HS-5 (cell line): Measurements from ENCODE around the gene FARS2.
"Not testable (repeated sequence)": the region's sequence is repeated elsewhere in the genome, so short reads cannot be mapped to it uniquely, and the experiment has no call there.

Experiments used
- DNase-seq: peaks from one replicate; pipeline ENCODE4 v3.0.0-alpha.2; 2012; ENCODE audit warnings: low read depth

The FARS2 gene

DNA sequence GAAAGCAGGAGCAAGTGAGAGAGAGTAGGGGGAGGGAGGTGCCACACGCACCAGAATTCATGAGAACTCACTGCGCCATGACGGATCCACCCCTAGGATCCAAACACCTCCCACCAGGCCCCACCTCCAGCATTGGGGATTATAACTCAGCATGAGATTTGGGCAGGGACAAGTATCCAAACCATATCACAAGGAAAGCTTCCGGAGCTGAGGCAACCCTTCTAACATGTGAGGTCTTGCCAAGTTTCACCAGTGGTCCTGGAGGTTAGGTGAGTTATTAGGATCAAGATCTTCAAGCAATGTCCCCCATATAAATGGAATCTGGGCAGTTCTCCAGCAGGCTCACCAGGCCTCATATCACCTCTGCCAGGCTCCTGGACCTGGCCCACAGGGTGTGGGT is 437.0 kb downstream of the FARS2 start:
- DNase-seq: no peak

DNA sequence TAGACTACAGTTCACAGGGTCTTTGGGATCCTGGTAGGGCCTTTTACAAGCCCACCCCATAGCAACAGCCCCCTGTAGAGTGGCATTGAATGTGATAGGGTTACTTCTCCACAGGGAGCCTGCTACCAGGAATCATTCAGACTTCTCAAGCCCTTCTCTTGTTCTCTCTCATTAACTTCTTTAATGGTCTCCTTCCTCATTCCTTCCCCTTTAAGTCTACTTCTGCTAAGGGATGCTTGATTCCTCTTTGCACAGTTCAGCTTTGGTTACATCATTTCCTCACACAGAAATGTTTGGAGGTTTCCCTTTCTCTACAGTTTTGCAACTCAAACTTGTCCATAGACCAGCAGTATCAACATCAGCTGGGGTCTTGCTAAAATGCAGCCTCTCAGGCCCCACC is 437.8 kb downstream of the FARS2 start:
- DNase-seq: not testable (repeated sequence)

DNA sequence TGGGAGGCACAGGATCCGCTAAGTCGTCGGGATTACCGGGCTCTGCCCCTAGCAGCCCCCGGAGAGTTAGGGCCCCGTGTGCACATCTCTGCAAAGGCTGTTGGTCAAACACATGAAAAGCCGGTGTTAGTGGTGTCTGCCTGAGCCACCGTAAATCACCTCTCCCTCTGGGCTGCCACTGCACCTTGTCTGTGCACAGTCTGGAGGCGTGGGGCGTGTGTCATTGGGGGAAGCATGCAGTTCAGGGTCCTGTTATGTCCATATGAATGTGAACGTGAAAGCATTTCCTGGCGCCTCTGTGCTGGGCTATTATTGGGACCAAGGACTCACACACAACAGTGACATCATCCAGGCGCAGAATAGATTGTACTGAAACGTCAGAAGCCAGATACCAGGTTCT is 439.9 kb downstream of the FARS2 start:
- no peak for DNase-seq

DNA sequence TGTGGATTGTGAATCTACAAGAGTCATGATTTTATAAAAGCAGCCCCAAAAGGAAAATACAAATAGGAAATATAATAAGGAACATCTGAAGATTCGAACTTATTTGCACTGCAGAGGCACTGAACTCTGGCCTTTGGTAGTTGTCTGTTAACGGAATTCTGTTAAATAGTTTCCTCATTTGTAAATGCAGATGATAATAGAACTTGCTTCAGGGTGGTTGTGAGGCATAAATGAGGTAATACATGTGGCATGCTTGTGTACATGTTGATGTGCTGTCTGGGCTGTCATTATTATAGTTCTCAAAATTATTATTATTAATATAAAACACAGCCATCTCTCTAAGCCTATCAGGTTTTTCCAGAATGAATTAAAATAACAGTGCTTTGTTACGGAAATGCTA is 443.4 kb downstream of the FARS2 start:
- no peak for DNase-seq

DNA sequence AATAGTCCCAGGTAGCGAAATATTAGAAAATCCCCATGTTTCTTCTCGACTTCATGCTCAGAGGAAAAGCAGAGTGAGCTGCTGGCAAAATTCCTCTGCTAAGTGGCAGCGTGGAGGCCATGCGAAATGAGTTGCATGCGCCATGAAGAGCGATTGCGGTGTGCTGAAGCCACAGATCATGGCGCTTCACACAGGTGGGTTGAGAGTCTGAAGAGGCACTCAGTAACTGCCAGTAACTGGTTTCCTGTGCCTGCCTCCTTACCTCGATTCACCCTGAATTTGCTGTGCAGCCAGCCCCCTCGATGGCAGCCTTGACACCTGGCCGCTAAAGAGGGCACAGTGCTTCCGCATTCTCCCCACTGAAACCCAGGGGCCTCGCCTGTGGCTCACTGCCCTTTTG is 443.9 kb downstream of the FARS2 start:
- no peak for DNase-seq

DNA sequence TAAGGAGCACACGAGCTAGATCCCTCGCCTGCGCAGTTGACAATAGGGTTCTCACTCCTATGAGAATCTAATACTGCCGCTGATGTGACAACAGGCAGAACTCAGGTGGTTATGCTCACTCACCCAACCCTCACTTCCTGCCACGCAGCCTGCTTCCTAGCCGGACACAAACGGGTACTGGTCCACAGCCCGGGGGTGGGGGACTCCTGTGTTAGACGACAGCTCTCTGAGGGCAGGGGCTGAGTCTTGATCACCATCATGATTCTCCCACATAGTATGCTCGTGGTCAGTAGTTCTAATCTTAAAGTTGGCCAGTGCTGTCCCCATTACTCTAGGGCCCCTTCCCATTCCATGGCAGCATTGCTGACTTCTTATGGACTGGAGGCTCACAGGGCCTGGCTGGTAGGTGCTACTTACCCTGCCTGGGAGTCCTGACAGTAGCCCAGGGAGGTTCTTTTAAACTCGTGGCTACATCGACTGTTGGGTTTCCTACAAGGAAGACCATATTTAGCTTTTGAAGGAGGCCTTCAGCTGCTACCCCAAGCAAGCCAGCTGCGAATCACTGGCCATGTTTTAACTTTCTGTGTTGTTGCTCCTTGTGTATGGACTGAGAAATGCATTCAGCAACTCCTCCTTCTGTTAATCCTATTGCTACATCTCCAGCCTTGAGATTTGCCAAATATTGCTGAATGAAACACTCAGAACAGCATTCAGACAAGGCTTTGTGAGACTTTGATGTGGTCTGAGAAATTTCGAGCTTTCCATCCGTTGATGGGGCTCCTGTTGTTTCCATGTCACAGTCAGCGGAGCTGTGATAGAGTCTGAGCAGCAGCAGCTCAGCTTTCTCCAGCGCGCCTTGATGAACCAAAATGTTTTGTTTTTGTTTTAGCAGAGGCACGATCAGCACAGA is 445.1 kb downstream of the FARS2 start:
- no peak for DNase-seq

DNA sequence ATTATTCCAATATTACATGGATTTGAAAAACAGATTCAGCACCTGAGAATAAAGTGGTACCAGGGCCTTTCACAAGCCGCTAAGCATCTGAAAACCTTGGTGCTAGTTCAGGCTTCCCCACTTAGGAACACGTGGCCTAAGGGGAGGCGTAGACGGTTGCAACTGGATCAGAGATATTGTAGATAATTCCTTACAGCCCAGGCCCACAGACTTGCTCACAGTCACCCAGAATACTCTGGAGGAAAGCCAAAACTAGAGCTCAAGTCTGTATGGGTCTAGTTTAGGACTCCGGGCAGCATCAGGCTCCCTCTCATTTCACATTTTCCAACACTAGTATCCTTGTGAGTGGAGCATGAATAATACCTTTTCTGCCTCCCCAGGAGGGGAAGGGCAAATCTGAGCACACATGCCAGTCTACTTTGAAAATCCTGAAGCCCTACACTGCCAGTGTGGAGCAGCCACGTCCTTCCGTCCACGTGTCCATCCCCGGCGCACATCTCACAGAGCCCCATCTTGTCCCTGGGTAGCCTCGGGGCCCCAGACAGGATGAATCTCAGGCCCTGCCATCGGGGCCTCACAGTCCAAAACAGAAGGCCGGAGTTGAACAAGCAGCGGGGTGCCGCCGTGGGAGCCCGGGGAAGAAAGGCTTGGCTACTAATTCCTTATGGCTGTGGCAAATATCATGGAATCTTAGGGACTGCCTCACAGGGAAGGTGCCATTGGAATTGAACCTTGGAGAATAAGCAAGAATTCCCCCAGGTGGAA is 446.1 kb downstream of the FARS2 start:
- no peak for DNase-seq

DNA sequence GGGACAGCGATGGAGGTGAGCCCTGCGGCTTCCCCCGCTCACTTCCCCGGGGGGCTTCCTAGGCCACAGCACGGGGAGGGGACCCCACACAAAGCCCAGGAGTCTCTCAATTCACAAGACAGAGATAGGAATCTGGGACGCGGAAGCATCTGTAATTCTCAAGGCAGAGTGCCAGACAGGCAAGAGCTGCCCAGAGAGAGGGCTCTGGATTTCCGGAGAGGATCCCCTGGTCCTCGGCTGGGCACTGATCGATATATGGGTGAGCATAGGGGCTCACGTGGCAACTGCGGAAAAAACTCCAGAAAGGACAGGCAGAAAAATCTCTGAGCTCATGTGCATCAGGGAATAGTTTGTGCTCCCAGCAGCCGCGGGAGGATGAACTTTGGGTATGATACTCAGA is 449.2 kb downstream of the FARS2 start:
- DNase-seq: no peak

DNA sequence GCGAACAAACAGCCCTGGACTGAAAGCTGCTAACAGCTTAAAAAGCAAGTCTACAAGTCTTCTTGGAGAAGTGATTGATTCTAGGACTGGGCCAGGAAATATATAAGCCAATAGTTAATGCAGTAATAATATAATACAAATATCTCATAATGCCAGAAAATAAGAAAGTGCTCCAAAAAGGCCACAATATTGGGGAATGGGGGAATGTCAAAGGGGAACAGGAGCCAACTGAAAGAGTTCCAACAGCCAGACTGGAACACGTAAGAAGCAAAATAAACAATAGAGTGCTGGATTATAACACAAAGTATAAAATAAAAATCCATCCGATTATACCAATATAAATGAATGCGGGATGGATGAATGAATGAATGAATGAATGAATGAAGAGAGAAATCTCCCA is 449.6 kb downstream of the FARS2 start:
- DNase-seq: no peak

DNA sequence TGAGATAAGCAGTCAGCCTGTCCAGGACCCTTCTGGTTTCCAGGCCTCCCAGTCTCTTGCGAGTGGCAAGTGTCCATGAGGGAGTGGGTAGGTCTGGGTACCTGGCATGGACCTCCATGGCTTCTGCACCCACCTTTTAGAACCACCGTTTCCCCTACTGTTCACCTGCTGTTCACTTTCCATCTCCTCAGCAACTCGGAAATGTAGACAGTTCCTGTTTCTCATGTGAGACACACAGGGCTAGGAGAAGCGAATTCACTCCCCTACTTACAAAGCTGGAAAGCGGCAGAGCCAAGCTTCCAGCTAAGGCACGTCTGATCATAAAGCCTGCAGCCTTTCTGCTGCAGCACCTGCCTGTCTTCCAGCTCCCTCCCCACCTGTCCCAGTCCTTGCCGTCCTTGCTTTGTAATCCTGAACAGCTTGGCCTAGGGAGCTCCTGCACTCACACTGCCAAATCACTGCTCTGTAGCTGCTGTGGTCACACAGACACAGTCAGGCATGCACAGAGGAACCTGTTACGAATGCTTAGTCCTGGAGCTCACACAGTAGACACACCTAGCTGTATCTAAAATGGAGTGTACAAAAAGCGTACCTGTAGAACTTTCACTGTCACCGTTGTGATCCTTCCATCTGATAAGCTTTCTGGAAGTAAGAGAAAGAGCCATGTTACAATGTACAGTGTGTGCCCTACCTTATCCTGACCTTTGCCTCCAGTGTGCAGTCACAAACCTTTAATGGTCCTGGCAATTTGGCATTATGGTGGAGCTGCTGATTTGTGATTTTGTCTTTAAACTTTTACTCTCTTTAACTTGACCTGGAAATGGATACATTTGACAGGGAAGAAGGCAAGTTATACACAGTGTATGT is 451.3 kb downstream of the FARS2 start:
- DNase-seq: no peak

DNA sequence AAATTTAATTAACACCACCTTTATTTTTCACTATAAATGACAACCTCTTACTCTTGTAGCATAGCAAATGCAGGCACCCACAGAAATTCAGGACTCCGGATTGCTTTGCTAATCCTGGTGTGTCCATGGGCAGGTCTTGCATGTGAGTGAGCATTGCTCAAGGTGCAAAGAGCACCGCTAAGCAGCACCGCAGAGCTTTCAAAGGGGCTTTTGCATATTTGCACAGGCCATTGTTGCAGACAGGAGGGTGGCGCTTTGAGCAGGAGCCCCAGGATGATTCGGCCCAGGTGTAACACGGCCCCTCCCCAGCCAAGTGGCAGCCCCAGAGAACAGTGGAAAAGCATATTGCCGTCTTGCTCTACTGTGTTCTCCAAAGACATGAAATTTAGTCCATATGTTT is 452.2 kb downstream of the FARS2 start:
- no peak for DNase-seq

DNA sequence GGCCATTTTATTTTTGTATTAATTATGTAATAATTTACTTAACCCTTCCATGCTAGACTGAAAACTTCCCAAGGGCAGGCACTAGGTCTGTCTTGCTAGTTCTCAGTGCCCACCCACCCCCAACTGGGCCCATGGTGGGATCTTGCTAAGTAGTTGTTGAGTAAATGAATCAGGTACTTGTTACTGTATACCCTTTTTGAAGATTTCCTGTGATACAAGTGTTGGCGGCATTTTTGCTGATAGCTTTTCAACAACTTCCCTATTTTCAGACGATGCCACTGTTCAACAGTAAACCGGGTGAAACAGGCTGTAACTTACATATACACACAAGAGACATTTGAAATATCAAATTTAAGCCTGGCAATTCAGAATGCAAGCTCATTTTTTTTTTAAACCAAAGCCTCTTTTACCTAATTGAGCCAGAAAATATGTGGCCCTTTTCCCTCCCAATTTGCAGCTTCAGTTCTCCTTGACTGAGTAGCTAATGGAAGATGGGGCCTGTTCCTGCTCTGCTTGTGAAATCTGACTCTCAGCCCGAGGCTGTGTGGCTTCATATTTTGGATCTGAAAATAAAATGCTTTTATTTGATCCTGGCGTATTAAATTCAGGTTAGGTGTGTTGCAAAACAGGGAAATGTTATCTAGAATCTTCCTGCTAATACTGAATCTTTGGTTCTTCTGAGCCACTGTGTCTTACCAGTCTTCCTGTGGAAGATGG is 457.1 kb downstream of the FARS2 start:
- DNase-seq: no peak

DNA sequence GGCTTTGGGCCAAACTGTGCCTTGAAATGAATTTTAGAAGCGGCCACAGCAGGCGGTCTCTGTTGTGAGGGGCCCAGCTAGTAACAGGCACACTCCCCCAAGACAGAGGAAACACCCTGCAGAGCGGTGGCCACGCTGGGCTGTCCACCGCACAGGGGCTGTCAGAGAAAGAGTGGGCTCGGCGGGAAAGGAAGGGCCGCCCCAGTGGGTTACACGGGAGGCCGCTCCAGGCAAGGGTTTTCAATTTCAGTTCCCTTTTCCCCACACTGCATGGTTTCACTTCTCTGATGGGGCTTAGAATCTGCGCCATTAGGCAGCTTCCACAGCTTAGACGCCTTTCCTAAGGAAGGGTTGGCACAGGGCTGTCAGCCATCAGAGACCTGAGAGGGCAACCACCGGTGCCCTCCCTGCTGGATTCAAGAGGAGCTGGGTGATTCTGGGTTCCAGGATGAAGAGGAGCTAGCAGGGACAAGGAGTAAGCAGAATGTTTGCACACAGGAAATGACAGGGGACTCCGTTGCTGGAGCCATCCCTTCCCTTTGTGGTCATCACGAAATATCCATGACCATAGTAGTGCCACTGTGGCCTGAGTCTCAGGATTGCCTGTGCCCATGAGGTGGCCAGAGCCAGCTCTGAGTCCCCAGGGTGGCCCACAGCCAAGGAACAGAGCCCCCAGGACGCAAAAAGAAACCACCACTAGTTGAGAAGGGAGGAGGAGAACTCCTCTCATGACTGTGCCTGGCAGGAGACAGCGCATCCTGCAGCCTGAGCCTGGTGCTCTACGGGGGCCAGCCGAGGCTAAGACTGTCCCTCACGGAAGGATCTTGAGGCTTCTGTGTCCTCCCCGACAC is 462.8 kb downstream of the FARS2 start:
- no peak for DNase-seq

DNA sequence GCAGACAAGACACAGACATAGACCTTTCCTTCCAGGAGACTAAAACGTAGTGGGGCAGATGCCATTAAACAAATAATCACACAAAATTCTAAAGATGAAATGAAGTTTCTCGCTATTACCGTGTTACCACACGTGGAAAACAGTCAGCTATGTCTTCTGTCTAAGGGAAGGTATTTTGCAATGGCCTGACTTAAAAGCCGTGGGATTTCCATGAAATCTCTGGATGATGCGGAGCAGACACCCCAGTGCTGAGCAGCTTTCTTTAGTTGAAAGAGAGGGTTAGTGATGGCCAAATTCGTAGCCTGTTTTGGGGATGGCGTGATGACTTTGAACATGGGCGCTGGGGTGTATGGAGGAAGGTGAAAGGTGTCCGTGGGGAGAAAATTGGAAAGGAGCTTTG is 463.6 kb downstream of the FARS2 start:
- DNase-seq: no peak

DNA sequence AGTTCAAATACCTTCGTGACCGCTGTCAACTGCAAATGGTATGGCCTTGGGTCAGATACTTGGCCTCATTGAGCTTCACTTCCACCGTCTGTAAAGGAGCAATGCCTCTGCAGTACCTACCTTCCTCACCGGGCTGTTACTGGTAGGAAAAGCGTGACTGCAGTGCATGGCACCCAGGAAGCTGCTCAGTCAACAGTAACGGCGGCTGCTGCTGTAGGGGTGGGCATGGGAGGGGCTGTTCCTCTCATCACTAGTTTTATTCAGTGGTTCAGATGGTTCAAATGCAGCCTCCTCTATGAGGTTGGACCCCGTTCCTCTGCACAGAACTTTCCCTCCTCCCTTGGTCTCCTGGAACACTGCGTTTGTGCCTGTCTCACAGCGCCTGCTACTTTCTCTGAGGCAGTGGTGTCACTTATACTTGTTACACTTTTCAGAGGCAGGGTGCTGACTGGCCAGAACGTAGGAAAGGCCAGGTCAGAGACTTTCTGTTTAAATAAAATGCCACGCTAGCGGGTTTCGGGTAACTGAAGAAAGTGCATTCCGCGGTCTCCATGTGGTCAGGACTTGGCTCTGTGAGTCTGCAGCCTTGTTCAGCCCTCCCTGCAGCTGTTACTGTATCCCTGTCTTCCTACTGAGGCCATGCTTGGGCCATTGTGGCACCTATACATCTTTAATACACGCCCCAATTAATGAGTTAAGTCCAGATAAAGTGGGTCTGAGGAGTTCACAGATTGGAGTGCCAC is 465.8 kb downstream of the FARS2 start:
- no peak for DNase-seq

DNA sequence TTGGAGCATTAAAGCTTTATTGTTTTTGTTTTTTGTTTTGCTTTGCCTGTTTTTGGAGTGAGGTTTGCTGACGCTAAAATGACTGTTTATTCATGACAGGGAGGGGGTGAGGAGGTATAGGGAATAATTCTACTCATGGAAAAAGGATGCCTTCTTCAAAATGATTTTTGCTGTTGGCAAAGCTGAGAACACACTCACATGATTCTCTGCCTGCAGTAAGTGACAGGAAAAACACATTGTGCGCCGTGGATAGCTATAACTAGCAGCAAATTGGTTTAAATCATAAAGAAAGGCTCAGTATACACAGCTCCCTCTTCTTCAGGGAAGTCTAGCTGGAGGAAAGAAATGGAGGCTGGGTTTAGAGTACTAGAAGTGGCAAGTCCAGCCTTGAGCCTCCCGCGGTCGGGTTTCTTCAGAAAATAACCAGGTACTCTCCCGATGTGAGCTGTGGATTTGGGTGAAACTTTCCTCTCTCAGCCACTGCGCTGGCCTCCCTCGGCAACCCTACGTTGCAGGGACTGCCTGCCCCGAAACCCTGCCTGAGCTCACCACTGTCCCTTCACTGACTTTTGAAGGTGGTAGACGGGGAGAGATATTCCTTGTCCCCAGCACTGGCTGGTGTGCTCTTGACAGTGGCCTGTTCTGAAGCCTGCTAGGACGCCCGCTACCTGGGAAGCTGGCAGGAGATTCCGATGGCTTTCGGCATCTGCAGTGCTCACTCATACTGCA is 467.2 kb downstream of the FARS2 start:
- no peak for DNase-seq

DNA sequence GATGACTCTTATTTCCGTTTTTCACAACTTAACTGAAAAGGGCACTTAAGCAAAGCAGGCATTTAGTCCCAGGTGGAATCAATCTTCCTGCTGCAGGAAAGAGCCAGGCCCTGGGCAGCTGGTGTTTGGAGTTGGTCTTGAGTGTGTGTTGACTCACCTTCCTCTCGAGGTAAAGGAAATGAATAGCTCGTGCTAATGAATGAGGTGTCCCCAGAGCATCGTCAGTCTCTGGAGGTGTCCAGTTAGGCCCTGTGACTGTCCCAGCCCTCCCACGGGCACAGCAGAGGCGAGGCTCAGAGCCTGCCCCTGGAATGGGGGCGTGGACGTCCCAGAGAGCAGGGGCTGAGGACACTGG is 467.7 kb downstream of the FARS2 start:
- peak; percentile 82 for DNase-seq

DNA sequence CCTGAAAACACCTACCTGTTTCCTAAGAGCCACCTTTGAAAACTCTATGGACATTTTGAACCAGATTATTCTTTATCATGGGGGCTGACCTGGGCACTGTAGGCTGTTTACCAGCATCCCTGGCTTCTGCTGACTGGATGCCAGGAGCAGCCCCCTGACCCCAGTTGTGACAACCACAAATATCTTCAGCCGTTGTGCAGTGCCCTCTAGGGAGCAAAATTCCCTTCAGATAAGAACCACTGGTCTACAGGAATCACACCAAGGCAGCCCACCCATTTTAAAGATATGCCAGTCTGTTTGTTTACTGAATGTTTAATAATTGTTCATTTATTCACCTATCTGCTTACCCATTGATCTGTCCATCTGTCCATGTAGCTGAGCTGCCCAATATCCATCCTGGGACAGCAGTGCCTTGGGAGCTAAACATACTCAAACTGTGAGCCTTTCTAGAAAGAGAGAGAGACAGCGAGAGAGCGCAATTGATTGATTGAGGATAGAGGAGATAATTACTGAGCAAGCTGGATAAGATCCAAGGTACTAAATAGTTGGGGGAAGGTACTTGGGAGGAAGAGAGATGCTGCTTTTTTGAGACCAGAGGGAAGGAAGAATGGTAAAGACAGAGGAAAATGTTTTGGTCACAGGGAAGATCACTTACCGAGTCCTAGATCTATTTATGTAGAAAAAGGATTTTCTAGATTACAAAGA is 468.7 kb downstream of the FARS2 start:
- no peak for DNase-seq
